Measurements from ENCODE around the gene TIMM17B. TPM values are rescaled to one million over a fixed set of nuclear protein-coding genes. Genes with fewer than 3 reads are reported as not detected.

TIMM17B gene
- total RNA-seq: 86.0 and 95.7 TPM in 2 replicates
- long read RNA-seq, partial matches to known transcripts: 6 of 8 reads
- long read RNA-seq, other reads (novel, unspliced or antisense): 2 of 8 reads

GRCh38 chrX:48897625-48898306 is at the start of gene TIMM17B, which contains the start of gene PQBP1:
Gene TIMM17B (minus strand): TSS chrX:48897768. CDS start chrX:48897749, 19 bp downstream.
Gene PQBP1 (plus strand): TSS chrX:48897930. CDS start chrX:48898510, 580 bp downstream.
- no peaks in the 10 kb centered on the region for H3K9me3 Mint-ChIP-seq

GRCh38 chrX:48945517-48946348 is 48.2 kb upstream of the TIMM17B start:
- Mint-ChIP-seq H3K27me3 (ENCODE audit: low read depth) (no peaks in the 10 kb centered on the region), H3K27ac (ENCODE audit: unreplicated experiment) (no peak overlapping the region), H3K36me3 (ENCODE audit: low read depth) (peaks cover 5% of the 10 kb centered on the region), H3K4me3 (no peak overlapping the region), H3K4me1 (peaks cover 9% of the 10 kb centered on the region), H3K9me3 (no peaks in the 10 kb centered on the region)
- TF ChIP-seq CTCF (conservative IDR thresholded peaks at IDR 0.05): peak; percentile 77
- peak; percentile 25 for DNase-seq (ENCODE audit: low read depth, low spot score)

More at GRCh38 chrX:48897625-48898306, at the start of gene TIMM17B, which contains the start of gene PQBP1:
- Mint-ChIP-seq H3K36me3 (ENCODE audit: low read depth) (peaks cover 10% of the 10 kb centered on the region), H3K4me1 (peaks cover 24% of the 10 kb centered on the region), H3K27me3 (ENCODE audit: low read depth) (no peaks in the 10 kb centered on the region), H3K27ac (ENCODE audit: unreplicated experiment) (peak within 1 kb of the TSS; percentile 97), H3K4me3 (peak within 1 kb of the TSS; percentile 89)
- DNase-seq (ENCODE audit: low read depth, low spot score): peak; percentile 70
- no peak for TF ChIP-seq CTCF (conservative IDR thresholded peaks at IDR 0.05)

GRCh38 chrX:48942895-48943294 is 45.3 kb upstream of the TIMM17B start:
- no peak for TF ChIP-seq CTCF (conservative IDR thresholded peaks at IDR 0.05)
- Mint-ChIP-seq H3K4me1 (peaks cover 9% of the 10 kb centered on the region), H3K9me3 (no peaks in the 10 kb centered on the region), H3K4me3 (no peak overlapping the region), H3K27me3 (ENCODE audit: low read depth) (no peaks in the 10 kb centered on the region), H3K36me3 (ENCODE audit: low read depth) (peaks cover 5% of the 10 kb centered on the region), H3K27ac (ENCODE audit: unreplicated experiment) (no peak overlapping the region)
- DNase-seq (ENCODE audit: low read depth, low spot score): no peak

- H3K27me3 Mint-ChIP-seq (ENCODE audit: low read depth): no peaks in the 10 kb centered on the region
- no peak overlapping the region for H3K4me3 Mint-ChIP-seq
- peaks cover 5% of the 10 kb centered on the region for H3K36me3 Mint-ChIP-seq (ENCODE audit: low read depth)
- H3K9me3 Mint-ChIP-seq: no peaks in the 10 kb centered on the region
- DNase-seq (ENCODE audit: low read depth, low spot score): no peak
- peaks cover 12% of the 10 kb centered on the region for H3K4me1 Mint-ChIP-seq
- no peak overlapping the region for H3K27ac Mint-ChIP-seq (ENCODE audit: unreplicated experiment)
- no peak for TF ChIP-seq CTCF (conservative IDR thresholded peaks at IDR 0.05)
Observed at GRCh38 chrX:48940404-48940955, 42.9 kb upstream of the TIMM17B start.

GRCh38 chrX:48939524-48940228 is 42.1 kb upstream of the TIMM17B start:
- H3K27me3 Mint-ChIP-seq (ENCODE audit: low read depth): no peaks in the 10 kb centered on the region
- no peak for TF ChIP-seq CTCF (conservative IDR thresholded peaks at IDR 0.05)
- H3K9me3 Mint-ChIP-seq: no peaks in the 10 kb centered on the region
- no peak for DNase-seq (ENCODE audit: low read depth, low spot score)
- no peak overlapping the region for H3K4me3 Mint-ChIP-seq
- peaks cover 5% of the 10 kb centered on the region for H3K36me3 Mint-ChIP-seq (ENCODE audit: low read depth)
- peaks cover 12% of the 10 kb centered on the region for H3K4me1 Mint-ChIP-seq
- H3K27ac Mint-ChIP-seq (ENCODE audit: unreplicated experiment): no peak overlapping the region

All from neural crest cell (in vitro differentiated cells).